Endothelial cell (in vitro differentiated cells): ENCODE data around the gene CDK7. TPM values are rescaled to one million over a fixed set of nuclear protein-coding genes. Genes with fewer than 3 reads are reported as not detected.

Experiments used
- DNase-seq: peaks from one replicate; pipeline ENCODE4 v3.0.0; 2021; ENCODE audit warnings: low spot score
- H3K27ac Mint-ChIP-seq: one replicate; pipeline ENCODE4 v1.8.0; 2021; ENCODE audit warnings: mixed read lengths, inconsistent platforms; ENCODE audit not compliant: unreplicated experiment
- H3K27me3 Mint-ChIP-seq: one replicate; pipeline ENCODE4 v1.8.0; 2021; ENCODE audit warnings: mild to moderate bottlenecking, moderate library complexity, mixed read lengths, inconsistent platforms; ENCODE audit not compliant: unreplicated experiment
- H3K36me3 Mint-ChIP-seq: one replicate; pipeline ENCODE4 v1.8.0; 2021; ENCODE audit warnings: mild to moderate bottlenecking, low read depth, mixed read lengths, inconsistent platforms; ENCODE audit not compliant: unreplicated experiment
- H3K4me1 Mint-ChIP-seq: one replicate; pipeline ENCODE4 v1.8.0; 2021; ENCODE audit warnings: mild to moderate bottlenecking, mixed read lengths, inconsistent platforms; ENCODE audit not compliant: unreplicated experiment
- H3K4me3 Mint-ChIP-seq: one replicate; pipeline ENCODE4 v1.8.0; 2021; ENCODE audit warnings: mild to moderate bottlenecking, mixed read lengths, inconsistent platforms; ENCODE audit not compliant: unreplicated experiment
- H3K9me3 Mint-ChIP-seq: one replicate; pipeline ENCODE4 v1.8.0; 2021; ENCODE audit warnings: mixed read lengths, inconsistent platforms; ENCODE audit not compliant: unreplicated experiment
- total RNA-seq: library from RNA; stranded (reverse); fragmentation: NEBNext Ultra II Directional; extraction: Animal tissue kit (Norgen Biotek cat#: 25700); gene quantifications from one replicate; pipeline ENCODE4 v1.2.1, GENCODE V29; 2021; ENCODE audit not compliant: unreplicated experiment
- TF ChIP-seq, protein P1 (sequence below): fragments of 200-600 bp; sonication (generic); IDR thresholded peaks from one replicate; pipeline ENCODE4 v1.5.0; 2021; ENCODE audit warnings: antibody characterized with exemption; ENCODE audit not compliant: unreplicated experiment

CDK7 gene
- total RNA-seq, 1 donor from 2014 or later: 21.4 TPM

DNA sequence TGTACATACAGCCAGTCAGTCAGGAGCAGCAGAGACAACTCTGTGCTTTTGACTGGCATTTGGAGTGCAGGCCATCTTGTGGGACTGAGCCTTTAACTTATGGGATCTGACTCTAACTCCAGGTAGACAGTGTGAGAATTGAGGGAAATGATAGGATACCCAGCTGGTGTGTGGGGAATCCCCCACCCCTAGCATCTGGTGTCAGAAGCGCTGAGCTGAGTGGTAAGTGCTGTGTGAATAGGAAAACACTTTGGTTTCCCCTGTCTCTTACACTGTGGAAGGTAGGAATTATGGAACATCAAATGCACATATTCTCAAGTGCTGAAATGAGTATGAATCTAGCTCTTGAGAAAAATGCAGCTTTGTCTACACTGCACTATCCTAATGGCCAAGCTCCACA, 54.0 kb downstream of the CDK7 start:
- no peak overlapping the region for H3K27ac Mint-ChIP-seq
- H3K36me3 Mint-ChIP-seq: peaks cover 4% of the 10 kb centered on the region
- TF ChIP-seq, protein P1, sequence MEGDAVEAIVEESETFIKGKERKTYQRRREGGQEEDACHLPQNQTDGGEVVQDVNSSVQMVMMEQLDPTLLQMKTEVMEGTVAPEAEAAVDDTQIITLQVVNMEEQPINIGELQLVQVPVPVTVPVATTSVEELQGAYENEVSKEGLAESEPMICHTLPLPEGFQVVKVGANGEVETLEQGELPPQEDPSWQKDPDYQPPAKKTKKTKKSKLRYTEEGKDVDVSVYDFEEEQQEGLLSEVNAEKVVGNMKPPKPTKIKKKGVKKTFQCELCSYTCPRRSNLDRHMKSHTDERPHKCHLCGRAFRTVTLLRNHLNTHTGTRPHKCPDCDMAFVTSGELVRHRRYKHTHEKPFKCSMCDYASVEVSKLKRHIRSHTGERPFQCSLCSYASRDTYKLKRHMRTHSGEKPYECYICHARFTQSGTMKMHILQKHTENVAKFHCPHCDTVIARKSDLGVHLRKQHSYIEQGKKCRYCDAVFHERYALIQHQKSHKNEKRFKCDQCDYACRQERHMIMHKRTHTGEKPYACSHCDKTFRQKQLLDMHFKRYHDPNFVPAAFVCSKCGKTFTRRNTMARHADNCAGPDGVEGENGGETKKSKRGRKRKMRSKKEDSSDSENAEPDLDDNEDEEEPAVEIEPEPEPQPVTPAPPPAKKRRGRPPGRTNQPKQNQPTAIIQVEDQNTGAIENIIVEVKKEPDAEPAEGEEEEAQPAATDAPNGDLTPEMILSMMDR: no peak
- H3K27me3 Mint-ChIP-seq: no peaks in the 10 kb centered on the region
- no peaks in the 10 kb centered on the region for H3K4me1 Mint-ChIP-seq
- no peak for DNase-seq
- no peaks in the 10 kb centered on the region for H3K9me3 Mint-ChIP-seq
- no peak overlapping the region for H3K4me3 Mint-ChIP-seq

DNA sequence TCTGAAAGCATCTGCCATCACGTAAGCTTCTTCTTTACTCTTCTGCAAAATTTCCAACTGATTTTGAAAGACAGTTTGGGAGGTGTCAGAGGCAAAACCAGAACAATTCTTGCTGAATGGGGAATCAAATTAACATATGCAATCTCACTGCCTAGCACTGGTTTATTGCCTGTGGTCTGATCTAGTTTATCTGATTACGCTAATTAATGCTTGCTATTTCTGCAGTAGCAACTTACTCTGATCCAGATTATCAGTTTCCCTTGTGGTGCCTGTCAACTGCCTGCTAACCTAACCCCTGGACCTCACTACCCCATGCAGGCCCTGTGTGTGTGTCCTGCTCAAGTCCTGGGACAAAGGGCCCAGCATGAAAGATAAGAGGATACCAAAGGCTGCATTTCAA, 57.6 kb downstream of the CDK7 start:
- Mint-ChIP-seq H3K27ac (no peak overlapping the region), H3K9me3 (no peaks in the 10 kb centered on the region), H3K4me3 (no peak overlapping the region), H3K36me3 (no peaks in the 10 kb centered on the region), H3K4me1 (no peaks in the 10 kb centered on the region), H3K27me3 (no peaks in the 10 kb centered on the region)
- TF ChIP-seq, protein P1: no peak
- no peak for DNase-seq

DNA sequence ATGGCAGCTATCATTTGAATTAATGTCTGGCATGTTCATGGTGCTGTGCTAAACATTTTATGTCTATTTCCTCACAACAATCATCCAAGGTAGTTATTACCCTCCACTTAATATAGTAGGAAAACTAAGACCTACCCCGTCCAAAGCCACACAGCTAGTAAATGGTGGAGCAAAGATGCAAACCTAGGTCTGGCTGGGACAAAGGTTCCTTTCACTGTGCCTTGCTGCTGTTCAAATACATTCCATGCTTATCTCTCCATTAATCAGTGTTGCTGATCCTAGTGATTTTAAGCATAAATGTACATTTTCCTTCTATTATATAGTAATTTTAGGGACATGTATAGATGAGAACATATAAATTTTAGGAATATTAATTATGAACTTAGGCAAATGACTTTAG, 59.2 kb downstream of the CDK7 start:
- DNase-seq: no peak
- Mint-ChIP-seq H3K27ac (no peak overlapping the region), H3K9me3 (no peaks in the 10 kb centered on the region), H3K4me1 (no peaks in the 10 kb centered on the region), H3K27me3 (no peaks in the 10 kb centered on the region), H3K36me3 (no peaks in the 10 kb centered on the region), H3K4me3 (no peak overlapping the region)
- TF ChIP-seq, protein P1: no peak

DNA sequence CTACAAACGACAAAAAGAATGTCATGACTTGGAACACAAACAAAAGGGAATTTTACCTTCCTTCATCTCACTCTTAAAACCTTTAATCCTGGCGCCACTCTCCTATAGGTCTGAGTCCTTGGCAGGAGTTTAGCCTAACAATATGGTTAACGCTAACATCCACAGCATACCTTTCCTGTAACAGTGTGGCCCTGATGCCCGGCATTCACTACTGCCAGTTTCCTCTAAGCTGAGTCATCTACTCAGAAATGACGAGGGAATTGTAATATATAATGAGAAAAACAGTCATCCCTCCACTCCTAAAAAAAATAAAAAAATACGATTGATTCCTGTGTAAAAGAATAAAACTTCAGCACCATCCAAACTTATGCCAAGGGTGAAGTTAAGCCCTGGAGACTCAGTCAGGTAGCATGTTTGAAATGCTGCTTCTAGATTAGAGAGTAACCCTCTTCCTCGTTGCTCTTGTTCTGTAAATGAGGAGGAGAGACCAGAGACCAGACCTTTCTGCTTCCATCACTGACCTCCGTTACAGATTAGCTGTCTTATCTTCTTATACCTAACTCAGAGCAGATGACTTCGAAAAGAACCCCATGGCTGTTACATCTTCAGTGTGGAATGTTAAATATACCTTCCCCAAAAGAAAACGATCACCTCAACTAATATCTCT, 60.5 kb downstream of the CDK7 start:
- DNase-seq: no peak
- Mint-ChIP-seq H3K27me3 (no peaks in the 10 kb centered on the region), H3K27ac (no peak overlapping the region), H3K9me3 (no peaks in the 10 kb centered on the region), H3K4me1 (no peaks in the 10 kb centered on the region), H3K4me3 (no peak overlapping the region), H3K36me3 (no peaks in the 10 kb centered on the region)
- TF ChIP-seq, protein P1: no peak

DNA sequence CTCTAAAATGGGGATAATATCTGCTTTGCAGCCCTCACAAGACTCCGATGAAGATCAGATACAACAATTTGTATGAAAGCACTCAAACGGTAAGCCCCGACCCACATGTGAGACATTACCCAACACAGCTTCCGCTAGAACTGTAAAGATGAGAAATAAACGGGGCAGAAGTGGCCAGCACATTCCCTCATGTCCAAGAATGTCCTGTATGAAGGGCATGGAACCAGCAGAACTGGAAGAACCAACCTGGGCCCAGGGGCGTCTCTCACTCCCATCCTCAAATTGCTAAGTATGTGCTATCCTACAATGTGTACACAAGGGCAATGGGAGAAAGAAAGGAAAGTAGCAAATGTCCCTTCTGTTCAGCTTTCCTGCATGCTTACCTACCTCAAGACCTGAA, 64.9 kb downstream of the CDK7 start:
- Mint-ChIP-seq H3K27ac (no peak overlapping the region), H3K4me3 (no peak overlapping the region), H3K27me3 (no peaks in the 10 kb centered on the region), H3K36me3 (no peaks in the 10 kb centered on the region), H3K4me1 (no peaks in the 10 kb centered on the region), H3K9me3 (no peaks in the 10 kb centered on the region)
- no peak for DNase-seq
- TF ChIP-seq, protein P1: no peak
